Ishikawa (cell line): Measurements from ENCODE around the gene CACNA1H.

Experiments
- CEBPB ChIP-seq: IDR thresholded peaks from 2 replicates; pipeline ENCODE4 v1.6.1; 2012
- TAF1 ChIP-seq: IDR thresholded peaks from 2 replicates; pipeline ENCODE4 v1.6.1; 2012; ENCODE audit warnings: low read depth, mild to moderate bottlenecking
- YY1 ChIP-seq: IDR thresholded peaks from 2 replicates; pipeline ENCODE4 v1.6.1; 2012; ENCODE audit warnings: low read depth
- TF ChIP-seq, protein P1 (sequence below): IDR thresholded peaks from 2 replicates; pipeline ENCODE4 v1.6.1; 2012
- TF ChIP-seq, protein P2 (sequence below): IDR thresholded peaks from 2 replicates; pipeline ENCODE4 v1.6.1; 2012; ENCODE audit warnings: low read depth, mild to moderate bottlenecking

DNA sequence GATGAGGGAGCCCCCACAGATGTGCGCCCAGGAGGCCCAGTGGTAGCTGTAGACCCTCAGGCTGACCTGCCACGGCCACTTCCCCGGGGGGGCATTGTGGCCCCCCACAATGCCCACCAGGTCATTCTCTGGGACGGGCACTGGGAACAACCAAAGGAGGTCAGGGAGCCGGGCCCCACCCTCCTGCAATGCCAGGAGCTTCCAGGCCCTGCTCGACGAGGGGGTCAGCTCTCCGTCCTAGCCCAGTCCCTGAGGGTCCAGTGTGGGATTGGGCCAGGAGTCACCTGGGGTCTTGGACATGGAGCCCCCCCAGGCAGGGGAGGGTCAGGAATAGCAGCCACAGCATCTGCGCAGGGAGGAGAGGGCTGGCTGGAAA, 109.9 kb downstream of the CACNA1H start:
- no peak for TF ChIP-seq CEBPB
- TF ChIP-seq, protein P1, sequence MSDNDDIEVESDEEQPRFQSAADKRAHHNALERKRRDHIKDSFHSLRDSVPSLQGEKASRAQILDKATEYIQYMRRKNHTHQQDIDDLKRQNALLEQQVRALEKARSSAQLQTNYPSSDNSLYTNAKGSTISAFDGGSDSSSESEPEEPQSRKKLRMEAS: no peak
- no peak for TF ChIP-seq TAF1
- no peak for TF ChIP-seq YY1
- TF ChIP-seq, protein P2, sequence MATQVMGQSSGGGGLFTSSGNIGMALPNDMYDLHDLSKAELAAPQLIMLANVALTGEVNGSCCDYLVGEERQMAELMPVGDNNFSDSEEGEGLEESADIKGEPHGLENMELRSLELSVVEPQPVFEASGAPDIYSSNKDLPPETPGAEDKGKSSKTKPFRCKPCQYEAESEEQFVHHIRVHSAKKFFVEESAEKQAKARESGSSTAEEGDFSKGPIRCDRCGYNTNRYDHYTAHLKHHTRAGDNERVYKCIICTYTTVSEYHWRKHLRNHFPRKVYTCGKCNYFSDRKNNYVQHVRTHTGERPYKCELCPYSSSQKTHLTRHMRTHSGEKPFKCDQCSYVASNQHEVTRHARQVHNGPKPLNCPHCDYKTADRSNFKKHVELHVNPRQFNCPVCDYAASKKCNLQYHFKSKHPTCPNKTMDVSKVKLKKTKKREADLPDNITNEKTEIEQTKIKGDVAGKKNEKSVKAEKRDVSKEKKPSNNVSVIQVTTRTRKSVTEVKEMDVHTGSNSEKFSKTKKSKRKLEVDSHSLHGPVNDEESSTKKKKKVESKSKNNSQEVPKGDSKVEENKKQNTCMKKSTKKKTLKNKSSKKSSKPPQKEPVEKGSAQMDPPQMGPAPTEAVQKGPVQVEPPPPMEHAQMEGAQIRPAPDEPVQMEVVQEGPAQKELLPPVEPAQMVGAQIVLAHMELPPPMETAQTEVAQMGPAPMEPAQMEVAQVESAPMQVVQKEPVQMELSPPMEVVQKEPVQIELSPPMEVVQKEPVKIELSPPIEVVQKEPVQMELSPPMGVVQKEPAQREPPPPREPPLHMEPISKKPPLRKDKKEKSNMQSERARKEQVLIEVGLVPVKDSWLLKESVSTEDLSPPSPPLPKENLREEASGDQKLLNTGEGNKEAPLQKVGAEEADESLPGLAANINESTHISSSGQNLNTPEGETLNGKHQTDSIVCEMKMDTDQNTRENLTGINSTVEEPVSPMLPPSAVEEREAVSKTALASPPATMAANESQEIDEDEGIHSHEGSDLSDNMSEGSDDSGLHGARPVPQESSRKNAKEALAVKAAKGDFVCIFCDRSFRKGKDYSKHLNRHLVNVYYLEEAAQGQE: no peak
